Measurements from ENCODE around the gene IMMP2L.

Gene IMMP2L

GRCh38 chr7:110835218-110835617, 727.1 kb downstream of the IMMP2L start:
- peak; percentile 57 for DNase-seq

DNA sequence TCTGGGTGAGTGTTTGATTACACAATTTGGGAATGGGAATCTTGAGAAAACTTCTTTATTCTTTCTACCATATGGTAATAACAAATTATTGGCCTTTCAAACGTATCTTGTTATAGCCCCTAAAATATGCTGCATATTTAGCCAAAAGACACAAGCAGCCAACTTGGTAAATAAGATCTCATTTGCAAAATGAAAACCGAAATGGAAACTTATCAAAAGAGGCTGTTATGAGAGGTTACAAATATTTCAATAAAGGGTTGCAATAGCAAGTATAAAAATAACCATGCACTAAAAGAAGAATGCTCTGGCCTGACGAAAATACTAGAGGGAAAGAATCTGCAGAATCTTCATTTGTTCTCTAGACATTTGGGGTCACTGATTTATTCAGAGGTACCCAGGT, 730.9 kb downstream of the IMMP2L start:
- DNase-seq, result no peak

- no peak for DNase-seq
Measured at GRCh38 chr7:110830778-110831177, 731.5 kb downstream of the IMMP2L start.

- DNase-seq, result no peak
Measured at GRCh38 chr7:110827936-110828335, 734.4 kb downstream of the IMMP2L start.

- no peak for DNase-seq
Measured at GRCh38 chr7:110827287-110827855, 734.9 kb downstream of the IMMP2L start.

- DNase-seq, result no peak
Measured at GRCh38 chr7:110813986-110814385, 748.3 kb downstream of the IMMP2L start.

DNA sequence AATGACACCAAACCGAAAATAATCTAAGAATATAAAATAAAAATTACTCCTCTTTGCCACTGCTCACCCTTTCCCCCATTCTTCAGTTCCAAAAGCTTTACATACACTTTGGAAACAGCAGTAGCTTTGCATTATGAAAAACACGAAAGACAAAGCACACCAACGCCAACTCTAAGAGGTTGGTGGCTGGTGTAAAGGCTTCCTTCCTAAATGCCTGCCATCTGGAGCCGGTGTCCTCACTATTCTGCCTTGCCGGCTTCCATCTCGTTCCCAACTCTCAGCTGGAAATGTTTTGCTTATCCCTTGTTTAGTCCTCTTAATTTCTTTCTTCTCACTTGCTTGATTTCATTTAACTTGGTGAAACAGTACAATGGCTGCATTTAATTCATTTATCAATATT, 752.5 kb downstream of the IMMP2L start:
- DNase-seq, result no peak

- no peak for DNase-seq
Measured at GRCh38 chr7:110808361-110808760, 753.9 kb downstream of the IMMP2L start.

GRCh38 chr7:110804501-110804900, 757.8 kb downstream of the IMMP2L start:
- no peak for DNase-seq

DNA sequence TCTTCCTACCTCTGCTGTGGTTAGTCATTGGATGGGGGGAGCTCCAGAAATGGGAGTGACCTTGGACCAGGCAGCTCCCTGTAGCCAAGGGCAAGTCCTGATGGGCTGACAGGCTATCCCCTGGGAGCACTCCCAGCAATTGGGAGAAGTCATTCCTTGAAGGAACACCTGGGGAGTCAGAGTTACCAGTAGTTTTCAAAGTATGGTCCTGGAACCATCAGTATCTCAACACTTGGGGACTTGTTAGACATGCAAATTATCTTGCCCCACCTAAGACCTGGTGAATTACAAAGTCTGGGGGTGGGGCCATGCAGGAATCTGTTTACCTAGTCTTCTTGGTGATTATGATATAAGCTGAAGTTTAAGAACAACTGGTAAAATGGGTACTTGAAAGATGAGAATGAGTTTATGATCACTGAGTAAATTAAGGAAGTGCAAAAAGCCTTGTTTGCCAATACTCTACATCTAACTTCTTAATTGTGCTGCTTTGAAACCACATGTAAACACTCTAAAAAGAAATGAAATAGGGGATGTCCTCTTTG, 758.6 kb downstream of the IMMP2L start:
- DNase-seq, result no peak

GRCh38 chr7:110801502-110801901, 760.8 kb downstream of the IMMP2L start:
- DNase-seq, result no peak

GRCh38 chr7:110800984-110801383, 761.3 kb downstream of the IMMP2L start:
- DNase-seq, result no peak

- no peak for DNase-seq
Measured at GRCh38 chr7:110797656-110798055, 764.6 kb downstream of the IMMP2L start.

GRCh38 chr7:110790992-110791391, 771.3 kb downstream of the IMMP2L start:
- DNase-seq, result no peak

GRCh38 chr7:110786328-110786965, 775.8 kb downstream of the IMMP2L start:
- peak; percentile 2 for DNase-seq

DNA sequence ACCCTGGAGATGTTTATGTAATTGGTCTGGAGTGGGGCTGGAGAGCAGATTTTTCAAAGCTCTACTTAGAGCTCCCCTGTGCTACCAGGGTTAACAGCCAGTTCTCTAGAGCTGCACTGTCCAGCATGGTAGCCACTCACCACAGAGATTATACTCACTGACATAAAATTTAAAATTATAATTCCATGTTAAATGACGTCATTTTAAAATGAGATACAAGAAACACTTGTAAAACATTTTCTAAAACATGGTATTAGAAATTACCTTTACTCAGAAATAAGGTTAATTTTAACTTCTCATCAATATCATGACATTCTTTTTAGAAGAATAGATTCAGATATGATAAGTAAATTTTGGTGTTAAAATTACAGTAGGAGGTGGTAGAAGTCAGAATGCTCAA, 777.5 kb downstream of the IMMP2L start:
- no peak for DNase-seq

GRCh38 chr7:110780712-110781111, 781.6 kb downstream of the IMMP2L start:
- no peak for DNase-seq

GRCh38 chr7:110779339-110779738, 783.0 kb downstream of the IMMP2L start:
- no peak for DNase-seq

- DNase-seq, result no peak
Measured at GRCh38 chr7:110775046-110775445, 787.2 kb downstream of the IMMP2L start.

GRCh38 chr7:110774071-110774470, 788.2 kb downstream of the IMMP2L start:
- DNase-seq, result no peak

DNA sequence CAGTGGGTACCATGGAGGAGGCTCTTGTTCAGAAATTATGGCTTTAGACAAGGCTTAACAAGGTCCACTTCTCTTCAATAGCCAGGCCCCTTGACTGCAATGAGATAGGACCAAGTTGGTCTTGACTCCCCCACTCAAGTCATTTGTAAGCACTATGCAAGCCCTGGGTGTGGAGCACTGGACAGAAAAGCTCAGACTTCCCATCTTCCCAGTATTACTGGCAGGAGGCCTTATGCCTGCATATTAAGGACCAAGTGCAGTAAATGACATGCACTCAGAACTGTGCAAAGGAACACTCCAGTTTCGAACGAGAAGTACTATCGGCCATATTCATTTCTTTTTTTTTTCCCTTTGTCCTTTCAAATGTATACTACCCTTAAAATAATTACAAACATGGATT, 789.7 kb downstream of the IMMP2L start:
- no peak for DNase-seq

DNA sequence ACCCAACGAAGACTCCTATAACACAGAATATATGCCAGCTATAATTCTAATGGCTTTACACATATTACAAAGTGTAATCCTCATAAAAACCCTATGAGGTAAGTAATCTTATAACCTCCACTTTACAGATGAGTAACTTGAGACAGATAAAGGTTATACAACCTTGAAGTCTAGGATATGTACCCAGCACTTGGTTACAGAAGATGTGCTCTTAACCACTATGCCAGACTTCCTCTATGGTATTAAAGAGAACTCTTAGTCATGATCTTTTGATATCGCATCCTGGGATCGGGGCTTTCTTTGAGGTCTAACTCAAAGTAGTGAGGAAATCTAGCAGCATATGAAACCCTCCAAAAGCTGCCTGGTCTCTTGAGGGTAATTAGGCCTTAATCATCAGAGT, 790.6 kb downstream of the IMMP2L start:
- no peak for DNase-seq

DNA sequence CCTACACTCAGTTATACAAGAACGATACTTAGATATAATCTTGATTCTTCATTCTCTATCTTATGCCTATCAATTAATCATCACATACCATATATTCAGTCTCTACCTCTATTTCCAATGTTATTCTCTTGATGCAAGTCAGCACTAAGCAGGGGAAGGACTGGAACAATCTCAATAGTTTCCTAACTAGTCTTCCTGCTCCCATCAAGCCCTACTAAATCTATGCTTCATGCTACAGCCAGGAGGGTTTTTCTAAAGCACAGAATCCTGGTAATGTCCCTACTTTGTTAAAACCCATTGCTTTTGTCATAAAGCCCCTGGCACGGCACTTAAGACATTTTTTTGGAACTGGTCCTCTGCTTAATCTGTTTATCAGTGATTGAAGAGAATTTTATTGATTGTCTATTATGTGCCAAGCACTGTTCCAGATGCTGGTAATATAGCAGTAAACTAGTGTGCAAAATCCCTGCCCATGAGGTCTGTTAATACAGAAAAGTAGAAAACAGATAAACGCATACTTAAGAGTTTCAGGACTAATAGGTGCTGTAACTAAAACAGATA, 794.7 kb downstream of the IMMP2L start:
- DNase-seq, result no peak

DNA sequence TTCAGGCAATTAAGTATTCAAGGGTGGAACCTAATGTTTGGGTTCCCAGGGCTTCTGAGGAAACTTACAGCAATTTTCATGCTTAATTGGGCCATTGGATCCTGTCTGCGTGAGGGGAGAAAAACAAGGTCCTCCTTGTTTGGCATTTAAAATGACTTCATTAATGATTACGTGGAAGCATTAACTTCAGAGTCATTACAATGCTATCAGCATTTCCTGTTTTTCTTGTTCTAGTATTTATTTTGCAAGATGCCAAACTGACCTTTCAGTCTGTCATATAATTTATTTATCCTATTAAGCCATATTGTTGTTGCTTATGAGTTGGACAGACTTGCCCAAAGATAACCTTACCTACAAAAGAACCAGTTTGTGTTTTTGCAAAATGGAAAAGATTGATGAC, 795.4 kb downstream of the IMMP2L start:
- no peak for DNase-seq

DNA sequence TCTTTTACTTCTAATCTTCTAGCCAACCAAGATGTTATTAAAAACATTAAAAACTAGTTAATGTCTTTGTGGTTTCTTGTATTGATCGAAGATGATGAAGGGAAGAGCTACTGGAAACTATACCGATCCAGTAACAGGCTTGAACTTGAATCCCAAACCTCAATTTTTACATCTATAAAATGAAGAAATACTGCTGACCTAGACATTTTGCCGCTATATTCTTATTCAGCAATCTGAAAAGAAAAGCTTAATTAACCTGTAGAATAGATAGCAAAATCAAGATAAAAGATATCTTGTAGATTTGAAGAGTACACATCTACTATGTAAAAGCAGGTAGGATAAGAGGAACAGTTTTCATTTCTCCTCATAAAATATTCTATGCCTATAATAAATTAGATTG, 797.4 kb downstream of the IMMP2L start:
- no peak for DNase-seq

All from NCI-H2029 (cell line).